ENCODE measurements around the gene RORB.

The RORB gene

GRCh38 chr9:74595286-74595685, 98.2 kb downstream of the RORB start:
- no peak for DNase-seq (ENCODE audit: low read depth in 4 of 4, low spot score in 1 of 4)

GRCh38 chr9:74598874-74599273, 101.7 kb downstream of the RORB start:
- no peak for DNase-seq (ENCODE audit: low read depth in 4 of 4, low spot score in 1 of 4)

- DNase-seq (ENCODE audit: low read depth in 4 of 4, low spot score in 1 of 4): no peak
Measured at GRCh38 chr9:74609671-74610405, 112.7 kb downstream of the RORB start.

GRCh38 chr9:74610523-74611061, 113.5 kb downstream of the RORB start:
- no peak for DNase-seq (ENCODE audit: low read depth in 4 of 4, low spot score in 1 of 4)

- no peak for DNase-seq (ENCODE audit: low read depth in 4 of 4, low spot score in 1 of 4)
Measured at GRCh38 chr9:74630228-74630627, 133.1 kb downstream of the RORB start.

GRCh38 chr9:74639112-74639511, 142.0 kb downstream of the RORB start:
- no peak for DNase-seq (ENCODE audit: low read depth in 4 of 4, low spot score in 1 of 4)

- no peak for DNase-seq (ENCODE audit: low read depth in 4 of 4, low spot score in 1 of 4)
Measured at GRCh38 chr9:74642376-74642775, 145.2 kb downstream of the RORB start.

GRCh38 chr9:74643303-74643923, 146.3 kb downstream of the RORB start:
- DNase-seq (ENCODE audit: low read depth in 4 of 4, low spot score in 1 of 4): no peak

GRCh38 chr9:74644023-74644422, 146.9 kb downstream of the RORB start:
- no peak for DNase-seq (ENCODE audit: low read depth in 4 of 4, low spot score in 1 of 4)

GRCh38 chr9:74645007-74645639, 148.0 kb downstream of the RORB start:
- no peak for DNase-seq (ENCODE audit: low read depth in 4 of 4, low spot score in 1 of 4)

- DNase-seq (ENCODE audit: low read depth in 4 of 4, low spot score in 1 of 4): no peak
Measured at GRCh38 chr9:74653410-74654080, 156.4 kb downstream of the RORB start.

GRCh38 chr9:74662674-74663073, 165.5 kb downstream of the RORB start:
- no peak for DNase-seq (ENCODE audit: low read depth in 4 of 4, low spot score in 1 of 4)

GRCh38 chr9:74663439-74663838, 166.3 kb downstream of the RORB start:
- DNase-seq (ENCODE audit: low read depth in 4 of 4, low spot score in 1 of 4): no peak

GRCh38 chr9:74666625-74667316, 169.6 kb downstream of the RORB start:
- DNase-seq (ENCODE audit: low read depth in 4 of 4, low spot score in 1 of 4): no peak

GRCh38 chr9:74672237-74672636, 175.1 kb downstream of the RORB start:
- no peak for DNase-seq (ENCODE audit: low read depth in 4 of 4, low spot score in 1 of 4)

- no peak for DNase-seq (ENCODE audit: low read depth in 4 of 4, low spot score in 1 of 4)
Measured at GRCh38 chr9:74674077-74674476, 176.9 kb downstream of the RORB start.

- DNase-seq (ENCODE audit: low read depth in 4 of 4, low spot score in 1 of 4): no peak
Measured at GRCh38 chr9:74681906-74682305, 184.8 kb downstream of the RORB start.

GRCh38 chr9:74683322-74683721, 186.2 kb downstream of the RORB start:
- DNase-seq (ENCODE audit: low read depth in 4 of 4, low spot score in 1 of 4): no peak

GRCh38 chr9:74691058-74691457, 193.9 kb downstream of the RORB start:
- DNase-seq (ENCODE audit: low read depth in 4 of 4, low spot score in 1 of 4): no peak

GRCh38 chr9:74696520-74696919, 199.4 kb downstream of the RORB start:
- DNase-seq (ENCODE audit: low read depth in 4 of 4, low spot score in 1 of 4): no peak

GRCh38 chr9:74697535-74697934, 200.4 kb downstream of the RORB start:
- no peak for DNase-seq (ENCODE audit: low read depth in 4 of 4, low spot score in 1 of 4)

All from stimulated activated CD4-positive, alpha-beta T cell treated with anti-CD3 and anti-CD28 coated beads, Interleukin-1b, Interleukin-23, amount 100 ng/mL, for 24 hours (primary cell).